SH-SY5Y (cell line): ENCODE data around the gene ZNF267.

Experiments
- GATA2 ChIP-seq: IDR thresholded peaks from 2 replicates; pipeline ENCODE4 v1.6.1; 2011; ENCODE audit warnings: mild to moderate bottlenecking, low read depth, low read length
- GATA3 ChIP-seq: IDR thresholded peaks from 2 replicates; pipeline ENCODE4 v1.6.1; 2011; ENCODE audit warnings: low read depth, mild to moderate bottlenecking, low read length, moderate library complexity

DNA sequence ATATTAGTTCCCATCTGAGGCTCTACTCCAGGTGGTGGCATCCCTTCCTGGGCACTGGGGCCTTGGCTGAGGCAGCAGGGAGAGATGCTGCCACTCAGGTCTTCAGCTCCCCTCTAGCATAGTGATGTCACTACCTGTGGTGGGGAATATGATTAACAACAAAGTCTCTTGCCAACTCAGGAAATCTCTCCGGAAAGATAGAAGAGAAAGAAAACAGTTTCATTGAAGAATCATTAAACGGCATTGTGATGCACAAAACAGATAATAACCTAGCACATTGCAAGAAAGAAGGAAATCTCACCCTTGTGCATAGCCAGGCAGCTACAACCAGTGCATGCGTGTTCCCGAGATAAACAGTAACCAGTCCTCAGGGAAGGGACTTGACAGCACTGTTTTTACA, 12.2 kb upstream of the ZNF267 start:
- no peak for TF ChIP-seq GATA3
- TF ChIP-seq GATA2 = no peak
